Stimulated activated CD4-positive, alpha-beta T cell treated with anti-CD3 and anti-CD28 coated beads, Interleukin-4, amount 100 ng/mL, for 4 hours (primary cell): ENCODE measurements around the gene FRMD5.
"Not testable (repeated sequence)": the region's sequence is repeated elsewhere in the genome, so short reads cannot be mapped to it uniquely, and the experiment has no call there.

Experiments used
- DNase-seq, 2 experiments: peaks; one replicate each; pipeline ENCODE4 v3.0.0-alpha.2; 2020

The FRMD5 gene

DNA sequence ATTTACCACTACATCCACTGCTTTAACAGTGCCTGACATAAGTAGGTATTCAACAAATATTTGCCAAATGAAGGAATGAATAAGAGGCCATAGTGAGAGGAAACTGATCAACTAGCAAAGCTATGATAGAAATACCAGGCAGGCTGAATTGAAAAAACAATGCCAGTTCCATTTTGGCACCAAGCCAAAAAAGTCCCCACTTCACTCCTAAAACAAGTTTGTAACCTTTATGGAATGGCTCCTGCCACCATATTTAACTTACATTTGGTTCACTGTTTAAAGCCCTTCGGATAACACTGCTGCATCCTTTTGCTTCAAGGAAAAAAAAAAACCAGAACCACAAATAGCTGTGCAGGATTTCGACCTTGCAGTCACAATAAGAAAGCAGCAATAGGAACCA is 166.1 kb downstream of the FRMD5 start:
- no peak for DNase-seq

DNA sequence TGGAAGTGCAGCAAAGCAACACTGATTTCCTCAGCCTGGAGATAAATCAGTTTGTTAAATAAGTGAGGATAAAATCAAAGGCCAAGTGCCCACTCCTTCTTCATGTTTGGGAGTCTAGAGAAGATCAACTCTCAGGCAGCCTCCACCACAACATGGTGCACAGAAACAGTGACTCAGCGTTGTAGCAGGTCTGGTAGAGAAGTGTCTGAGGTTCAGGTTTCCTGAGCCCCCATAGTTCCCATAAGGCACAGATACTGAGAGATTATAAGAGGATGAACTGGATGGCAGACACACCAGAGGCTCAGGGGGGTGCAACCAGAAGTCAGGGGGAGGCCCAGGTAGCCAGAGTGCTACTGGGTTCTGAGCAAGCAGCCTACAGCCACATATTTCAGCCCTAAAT is 166.7 kb downstream of the FRMD5 start:
- no peak for DNase-seq

DNA sequence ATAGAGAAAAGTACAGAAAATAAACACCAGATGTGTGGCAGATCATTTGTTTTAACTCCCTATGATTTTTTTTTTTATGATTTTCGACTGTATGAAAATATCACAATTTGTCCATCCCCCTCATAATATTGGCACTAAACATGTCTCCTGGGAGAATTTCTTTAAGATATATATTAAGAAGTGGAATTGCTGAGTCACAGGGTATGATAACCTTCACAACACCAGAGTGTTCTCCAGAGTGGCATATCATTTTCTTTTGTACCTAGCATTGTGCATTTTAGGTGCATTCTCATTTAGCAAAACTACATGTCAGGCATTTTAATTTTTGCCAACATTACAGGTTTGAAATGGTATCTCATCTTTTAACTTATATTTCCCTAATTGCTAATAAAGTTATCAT is 170.9 kb downstream of the FRMD5 start:
- DNase-seq: no peak

DNA sequence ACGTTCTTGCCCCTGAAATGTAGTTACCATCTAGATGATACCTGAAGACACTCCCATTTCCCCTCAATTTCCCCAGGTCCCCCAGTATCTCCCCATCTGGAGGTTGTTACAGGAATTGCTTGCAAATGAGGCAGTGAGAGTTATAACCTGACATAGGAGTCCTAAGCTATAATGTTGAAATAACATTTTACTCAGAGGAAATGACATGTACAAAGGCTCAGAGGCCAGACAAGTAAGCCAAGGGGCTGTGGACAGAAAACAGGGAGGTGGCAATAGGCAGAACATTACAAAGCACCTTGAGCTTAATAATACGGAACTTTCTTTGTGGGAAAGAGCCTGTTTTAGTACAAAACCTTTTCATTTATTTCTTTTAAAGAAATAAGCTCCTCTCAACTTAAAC is 171.9 kb downstream of the FRMD5 start:
- DNase-seq: no peak

DNA sequence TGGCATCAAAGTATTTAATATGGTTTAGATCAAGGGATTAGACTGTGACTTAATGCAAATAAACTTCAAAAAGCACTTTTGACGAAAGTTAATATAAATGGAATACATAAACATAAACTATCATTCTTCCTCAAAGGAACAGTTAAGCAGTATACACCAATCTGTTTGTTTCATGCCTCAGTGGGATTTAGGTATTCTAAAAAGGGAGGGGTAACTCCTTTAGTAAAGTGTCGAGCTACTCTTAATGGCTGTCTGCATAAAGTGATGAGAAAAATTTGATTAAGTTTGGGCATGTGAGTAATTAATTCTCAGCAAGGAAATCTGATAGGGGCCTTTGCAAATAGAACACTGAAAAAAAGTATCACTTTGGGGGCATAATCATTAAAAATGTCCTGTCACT is 176.9 kb downstream of the FRMD5 start:
- no peak for DNase-seq

DNA sequence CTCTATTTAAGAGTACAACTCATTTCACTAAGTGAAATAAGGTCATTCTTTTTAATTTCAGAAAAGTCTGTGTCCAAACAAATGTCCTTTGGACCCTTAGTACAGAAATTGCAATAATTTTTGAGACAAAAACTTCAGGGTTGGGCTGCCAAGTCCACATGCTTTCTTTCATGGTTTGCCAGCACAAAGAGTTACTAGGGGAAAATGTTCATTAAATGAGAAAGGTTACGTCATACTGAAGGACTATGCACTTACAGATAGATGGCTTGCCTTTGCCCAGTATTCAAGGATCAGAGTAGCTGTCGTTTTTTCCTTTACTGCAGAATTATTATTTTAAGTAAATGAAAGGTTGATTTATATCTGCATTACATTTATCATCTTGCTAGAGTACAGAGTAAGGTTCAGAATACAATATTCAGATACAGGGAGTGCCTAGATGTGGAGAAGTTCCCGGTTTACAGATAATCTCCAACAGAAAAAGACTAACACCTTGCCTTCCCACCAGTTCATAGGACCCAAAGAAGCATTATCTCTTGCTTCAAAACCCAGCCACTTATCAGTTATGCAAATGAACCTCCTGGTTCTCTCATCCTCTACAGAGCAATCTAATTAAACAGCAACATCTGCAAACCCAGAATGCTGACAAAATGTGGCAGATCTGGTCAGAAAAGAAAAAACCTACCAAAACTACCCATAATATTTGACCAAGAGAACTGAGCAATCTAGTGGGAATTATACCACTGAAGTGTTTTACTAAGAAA is 179.3 kb downstream of the FRMD5 start:
- DNase-seq: no peak

DNA sequence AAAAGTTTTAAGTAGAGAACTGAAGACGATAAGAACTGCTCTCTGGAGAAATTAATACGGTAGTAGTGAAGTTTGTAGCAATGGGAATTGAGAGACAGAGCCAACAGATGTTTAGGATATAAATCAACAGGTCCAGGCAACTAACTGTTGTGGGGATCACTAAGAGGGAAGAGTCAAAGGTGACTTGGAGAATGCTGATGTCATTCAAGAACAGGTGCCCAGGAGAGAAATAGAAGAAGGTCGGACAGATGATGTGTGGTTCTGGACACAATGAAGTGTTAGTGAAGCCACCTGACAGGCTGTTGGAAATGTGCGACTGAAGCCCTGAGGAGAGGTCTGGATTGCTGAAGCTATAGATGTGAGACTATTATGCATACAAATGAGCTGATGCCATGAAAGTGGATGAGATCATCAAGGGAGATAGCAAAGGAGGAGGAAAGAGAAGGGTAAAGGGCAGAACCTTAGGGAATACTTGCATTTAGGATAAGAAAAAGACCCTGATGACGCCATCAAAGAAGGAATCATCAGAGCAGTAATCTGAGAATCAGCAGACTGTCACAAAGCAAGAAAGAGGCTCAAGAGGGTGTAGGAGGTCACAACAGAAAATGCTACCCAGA is 183.7 kb downstream of the FRMD5 start:
- DNase-seq: no peak

DNA sequence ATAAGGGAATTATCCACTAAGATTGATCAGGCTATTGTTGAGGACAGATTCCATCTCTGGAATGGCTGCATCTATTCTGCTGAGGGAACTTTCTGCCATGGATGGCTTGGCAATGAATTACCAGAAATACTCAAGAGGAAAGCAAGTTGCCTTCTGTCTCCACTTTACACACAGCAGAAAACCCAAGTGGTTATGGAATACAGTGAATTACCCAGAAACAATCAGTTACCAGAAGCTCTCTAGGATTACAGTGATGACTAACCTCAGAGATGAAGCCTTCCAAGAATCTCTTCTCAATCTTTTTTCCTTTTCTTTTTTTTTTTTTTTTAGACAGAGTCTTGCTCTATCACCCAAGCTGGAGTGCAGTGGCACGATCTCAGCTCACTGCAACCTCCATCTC is 185.0 kb downstream of the FRMD5 start:
- no peak for DNase-seq

DNA sequence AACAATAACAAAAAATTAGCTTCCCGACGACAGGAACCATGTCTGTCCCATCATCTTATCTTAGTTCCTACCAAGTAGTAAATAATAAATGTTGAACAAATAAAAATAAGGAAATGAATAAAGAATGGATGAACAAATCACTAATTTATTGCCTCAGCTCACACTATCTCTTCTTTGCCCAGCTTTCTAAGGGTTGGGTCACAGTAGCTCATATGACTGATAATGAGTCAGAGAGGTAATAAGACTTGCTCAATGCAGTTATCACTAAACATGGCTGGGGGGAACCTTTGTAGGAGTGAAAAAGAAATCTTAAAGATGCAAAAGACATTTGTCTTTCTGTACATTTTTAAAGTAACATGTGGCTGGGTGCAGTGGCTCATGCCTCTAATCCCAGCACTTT is 186.0 kb downstream of the FRMD5 start:
- no peak for DNase-seq

DNA sequence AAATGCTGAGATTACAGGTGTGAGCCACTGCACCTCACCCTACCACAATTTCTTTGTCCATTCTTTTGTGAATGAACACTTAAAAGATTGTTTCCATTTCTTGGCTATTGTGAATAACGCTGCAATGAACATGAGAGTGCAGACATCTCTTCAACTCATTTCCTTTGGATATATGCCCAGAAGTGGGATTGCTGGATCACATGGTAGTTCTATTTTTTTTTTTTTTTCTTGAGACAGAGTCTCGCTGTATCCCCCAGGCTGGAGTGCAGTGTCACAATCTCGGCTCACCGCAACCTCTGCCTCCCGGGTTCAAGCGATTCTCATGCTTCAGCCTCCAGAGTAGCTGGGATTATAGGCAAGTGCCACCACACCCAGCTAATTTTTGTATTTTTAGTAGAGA is 194.8 kb downstream of the FRMD5 start:
- DNase-seq: not testable (repeated sequence)

DNA sequence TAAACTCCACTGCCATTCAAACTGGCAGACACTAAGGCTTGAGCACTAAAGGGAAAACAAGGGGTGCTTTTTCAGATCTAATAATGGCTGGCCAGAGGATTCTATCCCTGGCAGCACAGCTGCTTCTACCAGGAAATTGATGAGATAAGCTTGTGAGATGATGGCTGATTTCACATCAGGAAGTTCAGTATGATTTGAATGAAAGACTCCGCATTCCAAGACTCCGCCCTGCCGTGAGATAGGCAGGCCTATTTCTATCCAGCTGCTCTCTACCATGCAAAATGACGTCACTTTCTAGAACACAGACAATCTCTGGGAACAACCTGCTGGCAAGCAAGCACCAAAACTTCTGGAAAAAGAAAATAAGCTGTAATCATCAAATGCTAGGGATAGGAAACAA is 196.5 kb downstream of the FRMD5 start:
- DNase-seq: no peak

DNA sequence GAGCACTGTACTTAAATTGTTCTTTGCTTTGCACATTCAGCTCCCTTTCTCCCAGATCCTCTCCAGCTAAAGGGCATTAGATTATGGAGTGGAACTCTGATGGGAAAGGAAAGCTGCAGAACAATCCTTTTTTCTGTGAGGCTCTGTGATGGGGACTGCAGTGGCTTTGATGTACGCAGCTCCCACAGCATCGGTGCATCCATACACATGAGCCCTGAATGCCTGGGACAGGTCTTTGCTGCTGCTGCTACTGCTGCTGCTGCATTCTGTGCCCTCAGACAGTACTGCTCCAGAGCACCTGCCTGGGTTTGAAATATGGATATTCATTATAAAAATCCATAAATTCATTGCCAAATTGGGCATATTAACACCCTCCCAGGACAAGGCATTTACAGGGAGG is 203.9 kb downstream of the FRMD5 start:
- no peak for DNase-seq

DNA sequence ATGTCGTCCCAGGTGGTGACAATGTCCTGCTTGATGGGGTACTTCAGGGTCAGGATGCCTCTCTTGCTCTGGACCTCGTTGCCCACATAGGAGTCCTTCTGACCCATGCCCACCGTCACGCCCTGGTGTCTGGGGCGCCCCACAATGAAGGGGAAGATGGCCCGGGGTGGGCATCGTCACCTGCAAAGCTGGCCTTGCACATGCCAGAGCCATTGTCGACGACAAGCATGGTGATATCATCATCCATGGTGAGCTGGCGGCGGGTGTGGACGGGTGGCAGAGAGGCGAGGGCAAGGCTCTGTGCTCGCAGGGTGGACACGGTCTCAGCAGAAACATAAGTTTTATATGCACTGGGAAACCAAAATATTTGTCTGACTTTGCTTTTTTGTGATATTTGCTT is 205.1 kb downstream of the FRMD5 start:
- DNase-seq: no peak

DNA sequence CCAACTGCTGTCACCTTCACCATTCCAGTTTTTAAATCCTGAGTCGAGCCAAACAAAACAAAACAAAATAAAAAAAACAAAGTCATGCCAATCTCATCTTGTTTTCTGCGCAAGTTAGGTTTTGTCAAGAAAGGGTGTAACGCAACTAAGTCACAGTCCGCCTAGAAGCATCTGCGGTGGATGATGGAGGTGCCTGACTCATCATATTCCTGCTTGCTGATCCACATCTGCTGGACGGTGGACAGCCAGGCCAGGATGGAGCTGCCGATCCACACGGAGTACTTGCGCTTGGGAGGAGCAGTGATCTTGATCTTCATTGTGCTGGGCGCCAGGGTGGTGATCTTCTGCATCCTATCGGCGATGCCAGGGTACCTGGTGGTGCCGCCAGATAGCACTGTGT is 206.2 kb downstream of the FRMD5 start:
- no peak for DNase-seq

DNA sequence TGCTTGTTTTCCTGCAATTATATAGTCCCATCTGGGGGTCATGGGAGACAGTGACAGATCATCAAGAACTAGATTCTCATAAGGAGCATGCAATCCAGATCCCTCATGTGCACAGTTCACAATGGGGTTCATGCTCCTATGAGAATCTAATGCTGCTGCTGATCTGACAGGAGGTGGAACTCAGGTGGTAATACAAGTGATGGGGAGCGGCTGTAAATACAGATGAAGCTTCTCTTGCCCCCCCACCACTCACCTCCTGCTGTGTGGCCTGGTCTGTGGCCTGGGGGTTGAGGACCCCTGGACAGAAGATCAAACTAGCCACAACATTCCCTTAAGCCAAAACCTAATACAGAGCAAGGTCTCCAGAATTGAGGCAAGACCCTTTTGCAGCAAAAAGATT is 207.1 kb downstream of the FRMD5 start:
- no peak for DNase-seq

DNA sequence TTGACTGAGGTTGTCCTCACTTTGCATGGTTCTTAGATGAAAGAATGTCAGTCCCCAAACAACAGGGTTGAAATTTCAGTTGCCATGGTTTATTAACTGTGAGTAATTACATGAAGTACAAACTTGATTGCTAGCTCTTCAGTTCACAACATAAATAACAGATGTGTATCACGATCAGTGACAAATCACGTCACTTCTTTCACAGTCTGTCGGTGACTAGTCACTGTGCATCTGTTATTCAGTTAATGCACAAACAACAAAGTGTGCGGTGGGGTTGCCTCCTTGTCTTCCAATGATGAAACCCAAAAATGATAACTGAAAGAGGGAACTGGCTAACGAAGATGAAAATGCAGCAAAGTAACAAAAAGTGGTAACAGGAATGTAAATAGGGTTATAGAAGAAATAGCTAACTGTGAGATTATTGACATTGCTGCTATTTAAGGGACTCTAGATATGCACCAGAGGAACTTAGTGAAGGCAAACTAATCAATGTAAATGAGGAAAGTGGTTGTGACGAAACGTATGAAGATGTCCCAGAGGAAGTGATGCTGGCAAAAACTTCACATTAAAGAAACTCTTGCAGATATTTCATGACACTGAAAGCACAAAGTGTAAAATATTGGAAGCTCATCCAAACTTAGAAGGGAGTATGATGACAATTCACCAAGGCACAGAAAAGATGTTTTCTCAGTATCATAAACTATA is 208.9 kb downstream of the FRMD5 start:
- no peak for DNase-seq

DNA sequence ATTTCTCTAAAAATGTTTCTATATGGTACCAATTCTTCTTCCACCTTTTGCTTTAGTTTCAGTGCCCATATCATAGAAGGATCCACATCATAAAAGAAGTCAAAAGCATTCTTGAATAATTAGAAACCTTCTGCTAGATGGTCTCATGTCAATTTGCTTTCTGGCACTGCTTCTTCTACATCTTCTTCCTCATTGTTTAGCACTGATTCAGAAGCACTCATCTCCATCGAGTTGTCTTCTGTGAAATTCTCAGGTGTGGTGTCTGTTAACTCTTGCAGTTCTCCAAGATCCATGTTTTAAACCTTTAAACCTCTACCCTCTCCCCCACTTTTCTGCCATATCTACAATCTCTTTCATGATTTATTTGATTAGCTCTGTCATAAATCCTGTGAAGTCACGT is 213.5 kb downstream of the FRMD5 start:
- no peak for DNase-seq

DNA sequence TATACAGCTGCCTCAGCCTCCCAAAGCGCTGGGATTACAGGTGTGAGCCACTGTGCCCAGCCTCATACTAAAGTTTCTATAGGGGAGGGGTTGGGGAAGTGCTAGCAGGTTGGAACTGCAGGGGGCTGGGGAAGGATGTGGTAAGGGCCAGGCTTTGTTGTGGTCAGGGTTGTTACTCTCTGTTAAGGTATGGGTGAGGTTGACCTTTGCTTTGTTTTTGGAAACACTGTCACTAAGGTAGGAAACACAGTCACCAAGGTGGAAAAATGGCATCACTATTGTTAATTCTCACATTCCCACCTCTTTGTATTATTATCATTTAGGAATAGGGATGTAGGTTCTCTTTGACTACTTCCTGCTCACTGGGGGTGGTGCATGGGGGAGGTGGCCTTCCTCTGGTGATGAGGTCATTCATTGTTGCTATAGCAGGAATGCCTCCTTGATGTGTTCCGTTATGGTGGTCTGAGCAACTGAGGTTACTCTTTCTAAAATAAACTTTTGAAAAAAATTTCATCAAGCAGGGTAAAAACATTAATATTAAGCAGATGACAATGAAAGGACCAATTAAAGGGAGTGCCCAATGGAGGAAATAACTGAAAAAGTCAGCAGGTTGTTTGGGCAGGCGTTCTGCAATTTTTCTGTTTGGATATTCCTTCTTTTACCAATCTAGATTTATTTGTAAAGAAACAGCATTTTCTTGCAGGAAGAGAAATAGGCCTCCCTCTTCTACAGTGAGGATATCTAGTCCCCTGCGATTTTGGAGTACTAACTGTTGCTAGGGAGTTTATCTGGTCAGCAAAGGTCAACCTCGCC is 217.8 kb downstream of the FRMD5 start:
- no peak for DNase-seq

DNA sequence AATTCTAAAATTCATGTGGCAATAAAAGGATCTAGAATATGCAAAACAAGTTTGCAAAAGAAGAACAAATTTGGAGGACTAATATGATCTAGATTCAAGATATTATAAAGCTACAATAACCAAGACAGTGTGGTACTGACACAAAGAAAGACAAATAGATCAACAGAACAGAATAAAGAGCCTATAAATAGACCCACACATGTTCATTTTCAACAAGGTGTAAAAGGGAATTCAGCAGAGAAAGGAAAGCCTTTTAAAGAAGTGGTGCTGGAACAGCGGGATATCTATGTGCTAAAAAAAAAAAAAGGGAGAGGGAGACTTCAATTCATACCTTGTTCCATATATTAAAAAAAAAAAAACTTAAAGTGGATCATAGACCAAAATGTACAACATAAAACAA is 219.3 kb downstream of the FRMD5 start:
- DNase-seq: no peak

DNA sequence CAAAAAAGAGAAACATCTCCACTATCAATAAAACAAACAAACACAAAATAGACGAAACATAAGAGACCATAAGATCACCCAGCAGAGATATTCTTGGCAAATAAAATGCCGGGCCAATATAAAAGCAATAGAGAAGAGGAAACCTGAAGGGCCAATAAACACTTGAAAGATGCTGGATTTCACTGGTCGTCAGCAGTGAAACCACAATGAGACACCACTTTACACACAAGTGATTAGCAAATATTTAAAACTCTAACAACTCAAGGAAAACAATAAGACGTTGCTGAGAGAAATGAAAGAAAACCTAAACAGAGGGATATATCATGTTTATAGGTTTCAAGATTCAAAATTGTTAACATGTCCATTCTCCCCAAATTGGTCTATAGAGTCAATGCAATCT is 219.7 kb downstream of the FRMD5 start:
- DNase-seq: no peak

DNA sequence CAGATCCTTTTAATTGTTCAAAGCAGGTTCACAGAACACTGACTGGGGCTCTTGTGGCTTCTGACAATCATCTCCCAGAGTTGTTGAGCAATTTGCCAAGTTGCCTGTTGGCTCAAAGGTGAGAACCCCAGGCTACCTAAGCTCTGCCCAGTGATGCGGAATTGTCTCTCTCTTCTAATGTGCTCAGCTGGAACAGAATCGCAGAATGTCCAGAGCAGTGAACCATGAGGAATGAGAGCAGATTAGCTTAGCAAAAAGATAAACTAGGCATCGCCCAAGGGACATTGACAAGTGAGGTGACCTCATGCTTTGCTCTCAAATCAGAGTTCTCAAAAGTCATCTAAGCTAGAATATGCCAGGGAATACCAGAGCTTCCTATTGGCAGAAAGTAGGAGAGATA is 220.2 kb downstream of the FRMD5 start:
- no peak for DNase-seq

DNA sequence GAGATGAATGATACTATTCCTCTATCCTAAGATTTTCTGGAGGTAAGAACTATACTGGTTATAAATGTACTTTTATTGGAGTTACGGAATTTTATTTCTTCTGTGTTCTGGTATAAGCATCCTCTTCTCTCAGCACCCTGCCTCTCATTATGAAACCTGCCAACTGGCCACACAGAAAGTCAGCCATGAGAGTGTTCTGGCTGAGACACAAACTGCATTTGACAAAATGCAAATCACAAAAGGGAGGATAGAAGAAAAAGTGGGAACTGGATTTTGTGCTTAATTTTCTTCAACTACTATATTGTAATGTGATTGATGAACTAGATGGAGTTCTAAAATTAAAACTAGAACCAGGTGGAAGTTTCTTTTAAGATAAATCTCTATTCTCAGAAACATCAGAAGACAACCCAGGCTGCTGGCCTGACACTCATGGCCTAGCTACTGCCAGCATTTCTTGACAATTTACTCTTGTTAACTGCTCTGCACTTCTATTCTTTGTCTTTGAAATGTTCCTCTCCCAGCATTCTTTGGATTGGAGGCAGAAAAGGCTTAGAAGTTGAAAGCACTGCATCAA is 225.2 kb downstream of the FRMD5 start:
- no peak for DNase-seq

DNA sequence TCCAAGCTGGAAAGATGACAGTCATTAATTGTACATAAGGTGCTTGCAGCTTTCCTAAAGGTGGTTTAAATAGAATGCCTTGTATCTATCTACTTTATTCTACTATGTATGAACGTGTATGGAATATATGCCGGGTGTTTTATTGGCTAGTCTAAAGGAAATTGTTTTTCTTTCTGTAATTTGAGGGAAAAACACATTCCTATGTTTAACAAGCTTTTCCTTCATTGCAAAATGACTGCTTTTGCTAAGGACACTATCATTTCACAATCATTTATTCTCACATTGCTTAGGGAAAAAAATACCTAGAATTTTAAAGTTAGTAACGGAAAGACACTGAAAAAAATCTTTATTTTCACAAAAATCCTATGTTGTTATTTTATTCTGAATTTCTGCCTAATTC is 226.5 kb downstream of the FRMD5 start:
- DNase-seq: no peak
